HG02763 (cell line): Measurements from ENCODE around the gene PHLPP1.

Experiments
- ATAC-seq: cut with Tn5 transposase; IDR thresholded peaks from one replicate; pipeline ENCODE4 v1.9.1; 2021; ENCODE audit warnings: mild to moderate bottlenecking, moderate library complexity; ENCODE audit not compliant: unreplicated experiment

Gene PHLPP1

DNA sequence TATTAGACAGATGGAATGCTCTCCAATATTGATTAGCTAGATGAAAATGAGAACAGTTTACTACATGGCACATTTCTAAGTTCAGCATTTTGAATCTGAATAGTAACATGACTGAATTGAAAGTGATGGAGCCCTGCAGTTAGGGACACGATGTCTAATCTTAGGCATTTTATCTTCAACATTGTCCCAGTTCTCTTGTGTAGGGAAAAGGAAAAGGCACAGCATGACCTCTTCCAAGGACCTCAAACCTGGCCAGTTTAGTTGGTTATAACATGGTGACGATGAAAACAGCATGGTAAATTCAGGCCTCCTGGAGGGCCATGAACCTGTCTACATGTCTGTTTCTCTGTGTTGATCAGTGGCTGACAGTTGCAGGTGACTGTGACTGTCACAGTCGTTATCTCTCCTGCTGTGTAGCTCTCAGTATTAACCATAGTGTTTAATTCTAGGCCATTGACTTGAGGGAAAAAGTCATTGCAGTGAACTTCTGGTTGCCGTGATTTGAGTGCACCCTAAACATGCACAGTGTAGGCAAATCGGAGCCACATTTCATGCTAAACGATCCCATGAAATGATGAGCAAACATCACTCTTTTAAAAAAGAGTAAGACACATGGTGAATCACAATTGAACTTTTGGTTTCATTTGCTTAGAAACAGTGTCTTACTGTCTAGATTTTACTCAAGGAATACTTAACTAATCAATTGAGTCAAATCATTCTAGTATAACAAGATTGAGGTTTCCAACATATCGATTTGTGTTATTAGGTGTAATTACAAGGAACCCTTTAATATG lies 129.7 kb downstream of the PHLPP1 start:
- peak; percentile 64 for ATAC-seq

DNA sequence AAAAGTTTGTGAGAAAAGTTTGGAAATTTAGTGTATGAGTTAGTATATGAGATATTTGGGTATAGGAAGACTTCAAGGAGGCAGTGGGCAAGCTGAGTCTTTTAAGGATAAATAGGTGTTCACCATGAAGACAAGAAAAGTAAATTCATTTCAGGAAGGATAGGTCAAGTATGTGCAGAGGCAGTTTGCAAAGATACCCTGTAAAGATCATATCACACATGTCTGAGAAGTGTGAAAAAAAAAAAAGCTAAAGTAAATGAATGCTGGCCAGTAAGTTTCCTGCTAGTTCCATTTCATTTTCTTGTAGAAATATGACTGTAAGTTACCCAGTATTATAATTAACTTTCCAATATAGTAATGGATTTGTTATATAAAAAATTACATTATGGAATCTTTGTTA lies 131.0 kb downstream of the PHLPP1 start:
- ATAC-seq, result no peak

DNA sequence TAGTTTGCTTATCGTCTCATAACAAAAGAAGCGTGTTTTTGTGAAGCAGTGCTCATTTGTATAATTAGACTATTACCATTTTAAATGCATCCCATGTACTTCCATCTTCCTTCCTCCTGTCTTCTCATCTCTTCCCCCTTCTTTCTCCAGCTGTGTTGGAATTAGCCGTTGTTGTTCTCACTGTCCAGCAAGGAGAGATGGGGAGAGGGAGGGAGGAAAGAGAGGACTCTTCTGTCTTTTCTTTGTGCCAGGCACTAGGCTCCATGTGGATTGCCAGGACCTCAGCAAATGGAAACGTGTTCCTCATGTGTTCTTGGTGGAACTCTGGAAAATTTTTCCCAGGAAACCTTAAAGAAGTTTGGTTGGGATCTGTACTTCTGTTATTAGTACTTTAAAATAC lies 131.7 kb downstream of the PHLPP1 start:
- ATAC-seq, result no peak

DNA sequence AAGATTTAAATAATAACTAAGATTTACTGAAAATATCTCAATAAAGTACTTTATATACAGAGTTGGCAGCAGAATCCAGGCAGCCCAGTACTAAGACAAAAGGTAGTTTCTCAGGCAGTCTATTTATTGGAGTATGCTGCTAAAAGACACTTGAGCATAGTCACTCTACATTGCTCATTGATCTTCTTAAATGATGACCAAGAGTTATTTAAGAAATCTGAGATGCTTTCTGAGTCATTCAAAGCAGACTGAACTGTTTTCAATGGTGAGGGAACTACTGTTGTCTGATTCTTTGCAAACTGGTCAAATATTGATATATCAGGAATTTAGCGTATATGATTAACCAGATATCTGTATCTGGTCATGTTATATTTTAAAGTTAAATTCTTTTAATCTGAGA lies 133.6 kb downstream of the PHLPP1 start:
- ATAC-seq, result no peak

DNA sequence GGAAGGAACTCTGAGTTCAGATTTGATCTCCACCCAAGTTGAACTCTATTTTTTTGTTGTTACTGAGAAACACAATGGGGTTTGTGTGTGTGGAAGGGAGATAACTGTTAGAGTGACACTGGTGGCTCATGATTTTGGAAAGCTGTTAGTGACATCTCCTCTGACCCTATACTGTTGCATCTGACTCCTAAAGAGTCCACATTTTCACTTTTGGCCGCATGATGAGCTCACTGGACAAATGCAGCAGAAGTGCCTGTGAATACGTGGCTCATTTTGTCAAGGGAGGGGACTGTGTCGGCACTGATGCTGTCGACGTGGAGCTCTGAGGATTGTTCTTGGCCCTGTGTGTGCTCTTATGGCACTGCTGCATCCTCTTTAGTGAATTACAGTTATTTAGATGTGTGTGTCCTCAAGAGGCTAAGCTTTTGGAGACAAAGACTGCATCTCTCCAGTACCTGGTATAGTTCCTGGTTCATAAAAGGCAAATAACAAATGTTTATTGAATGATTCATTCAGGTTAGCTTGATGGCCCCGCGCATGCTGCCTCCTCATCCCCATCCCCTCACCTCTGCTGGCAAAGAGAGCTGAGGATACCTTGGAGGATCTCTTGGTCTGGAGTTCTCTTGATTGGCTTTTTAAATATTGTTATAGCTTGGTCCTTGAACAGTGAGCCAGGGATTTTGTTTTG lies 135.4 kb downstream of the PHLPP1 start:
- ATAC-seq, result no peak

DNA sequence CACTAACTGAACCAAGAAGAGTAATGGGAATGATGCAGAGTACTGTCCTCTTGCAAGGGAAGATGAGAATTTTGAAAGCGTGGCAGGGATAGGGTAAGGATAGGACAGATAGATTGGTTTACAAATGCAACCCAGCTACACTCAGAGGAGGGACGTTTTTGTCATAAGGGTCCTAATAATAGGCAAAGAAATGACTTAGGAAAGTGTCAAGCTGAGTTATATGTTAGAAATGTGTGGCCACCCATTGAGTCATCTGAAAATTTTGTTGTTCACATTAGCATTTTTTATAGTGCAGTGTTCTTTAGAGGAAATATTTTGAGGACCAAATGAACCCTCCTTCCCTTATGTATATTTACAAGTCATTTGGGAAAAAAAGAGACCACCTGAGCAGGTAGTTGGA lies 137.5 kb downstream of the PHLPP1 start:
- ATAC-seq, result no peak

DNA sequence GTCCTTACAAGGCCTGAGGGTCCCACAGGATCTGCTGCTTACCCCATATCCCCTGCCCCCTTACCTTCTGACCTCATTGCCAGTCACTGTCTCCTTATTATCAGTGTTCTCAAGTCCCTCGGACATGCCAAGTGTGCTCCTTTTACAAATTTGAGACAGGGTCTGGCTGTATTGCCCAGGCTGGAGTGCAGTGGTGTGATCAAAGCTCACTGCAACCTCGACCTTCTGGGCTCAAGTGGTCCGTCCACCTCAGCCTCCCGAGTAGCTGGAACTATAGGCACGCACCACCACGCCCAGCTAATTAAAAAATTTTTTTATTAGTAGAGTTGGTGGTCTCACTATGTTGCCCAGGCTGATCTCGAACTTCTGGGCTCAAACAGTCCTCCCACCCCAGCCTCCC lies 141.0 kb downstream of the PHLPP1 start:
- no peak for ATAC-seq

DNA sequence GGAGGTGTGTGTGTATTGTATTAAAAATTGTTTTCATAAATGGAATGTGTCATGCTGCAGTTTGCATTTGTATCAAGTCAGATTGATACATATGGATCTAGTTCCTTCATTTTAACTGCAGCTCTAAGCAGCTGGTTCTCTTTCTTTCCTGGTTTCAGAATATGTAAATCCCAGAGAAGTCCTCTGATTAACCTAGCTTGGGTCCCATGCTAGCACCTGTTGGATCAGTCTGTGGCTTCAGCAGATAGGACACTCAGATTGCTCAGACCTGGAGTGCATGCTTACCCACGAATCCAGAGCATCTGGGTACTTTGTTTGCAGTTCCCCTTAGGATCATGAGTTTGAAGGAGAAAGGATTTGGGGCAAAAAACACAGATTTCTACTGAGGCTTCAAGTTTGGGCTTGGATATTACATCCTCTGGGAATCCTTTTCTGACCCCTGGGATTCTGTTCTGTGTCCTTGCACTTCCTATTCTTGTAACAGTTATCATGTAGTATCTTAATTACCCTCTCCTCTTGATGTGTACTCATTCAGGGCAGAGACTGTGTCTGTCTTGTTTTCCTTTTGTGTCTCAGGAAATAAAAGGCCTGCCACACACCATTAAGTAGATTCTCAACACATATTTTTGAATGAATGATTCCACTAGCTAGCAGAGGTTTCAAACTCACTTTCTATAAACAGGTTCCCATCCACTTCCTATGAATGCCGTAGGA lies 142.1 kb downstream of the PHLPP1 start:
- no peak for ATAC-seq

DNA sequence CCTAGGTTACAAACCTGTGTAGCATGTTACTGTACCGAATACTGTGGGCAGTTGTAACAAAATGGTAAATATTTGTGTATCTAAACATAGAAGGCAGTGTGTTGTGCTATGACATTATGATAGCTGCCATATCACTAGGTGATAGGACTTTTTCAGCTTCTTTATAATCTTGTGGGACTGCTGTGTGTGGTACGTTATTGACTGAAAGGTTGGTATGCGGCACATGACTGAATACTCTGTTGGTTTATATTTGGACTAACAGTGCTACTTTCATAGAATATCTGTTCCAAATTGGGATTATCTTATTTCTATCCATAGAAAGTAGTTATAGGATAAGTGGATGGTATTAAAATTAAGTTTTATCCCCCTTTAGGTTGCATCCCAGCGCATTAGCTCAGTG lies 144.7 kb downstream of the PHLPP1 start:
- no peak for ATAC-seq

DNA sequence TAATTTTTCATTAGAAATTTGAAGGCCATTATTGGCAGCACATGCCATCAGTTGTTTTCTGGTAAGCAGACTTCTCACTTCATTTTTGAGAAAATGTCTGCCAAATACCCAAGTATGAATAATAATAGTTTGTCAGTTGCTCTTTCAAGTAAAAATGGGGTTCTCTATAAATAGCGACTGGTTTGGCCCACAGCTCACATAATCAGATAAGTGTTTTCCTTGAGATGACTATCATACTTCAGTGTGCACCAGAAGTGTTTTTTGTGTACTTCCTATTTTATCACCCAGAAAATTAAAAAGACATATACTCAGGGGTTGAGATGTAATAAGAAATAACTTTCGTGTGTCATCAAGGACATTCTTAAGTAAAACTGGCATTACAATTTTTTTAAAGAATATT lies 147.1 kb downstream of the PHLPP1 start:
- ATAC-seq, result no peak

DNA sequence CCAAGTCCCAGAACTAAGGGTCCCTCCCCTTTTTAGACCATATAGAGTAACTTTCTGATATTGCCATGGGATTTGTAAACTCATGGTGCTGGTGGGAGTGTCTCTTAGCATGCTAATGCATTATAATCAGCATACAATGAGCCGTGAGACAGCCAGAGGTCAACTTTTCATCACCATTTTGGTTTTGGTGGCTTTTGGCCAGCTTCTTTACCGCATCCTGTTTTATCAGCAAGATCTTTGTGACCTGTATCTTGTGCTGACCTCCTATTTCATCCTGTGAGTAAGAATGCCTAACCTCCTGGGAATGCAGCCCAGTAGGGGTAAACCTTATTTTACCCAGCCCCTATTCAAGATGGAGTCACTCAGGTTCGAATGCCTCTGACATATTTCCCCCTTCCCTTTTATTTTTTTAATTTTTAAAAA lies 148.2 kb downstream of the PHLPP1 start:
- no peak for ATAC-seq

DNA sequence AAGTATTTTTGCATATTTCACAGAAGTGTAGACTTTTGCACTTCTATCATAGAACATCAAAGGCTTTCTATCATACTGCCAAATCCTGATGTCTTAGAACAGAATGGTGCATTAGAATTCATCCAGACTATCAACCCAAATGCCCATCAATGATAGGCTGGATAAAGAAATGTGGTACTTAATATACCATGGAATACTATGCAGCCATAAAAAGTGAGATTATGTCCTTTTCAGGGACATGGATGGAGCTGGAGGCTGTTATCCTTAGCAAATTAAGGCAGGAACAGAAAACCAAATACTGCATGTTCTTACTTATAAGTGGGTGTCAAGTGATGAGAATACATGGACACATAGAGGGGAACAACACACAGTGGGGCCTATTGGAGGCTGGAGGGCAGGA lies 150.2 kb downstream of the PHLPP1 start:
- ATAC-seq, result no peak

DNA sequence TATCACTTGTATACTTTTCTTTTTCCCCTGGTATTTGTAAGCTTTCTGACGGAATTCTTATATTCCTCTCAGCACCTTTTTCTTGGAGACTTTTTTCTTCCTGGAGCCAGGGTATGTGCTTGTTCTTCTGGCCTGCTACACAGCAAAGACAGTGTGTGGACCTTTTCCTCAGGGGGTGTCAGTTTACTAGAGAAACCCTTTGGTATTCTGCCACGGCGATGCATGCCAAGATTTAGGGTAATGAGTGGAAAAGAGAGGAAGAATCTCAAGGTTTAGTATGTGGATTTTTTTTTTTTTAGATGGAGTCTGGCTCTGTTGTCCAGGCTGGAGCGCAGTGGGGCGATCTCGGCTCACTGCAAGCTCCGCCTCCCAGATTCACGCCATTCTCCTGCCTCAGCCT lies 152.2 kb downstream of the PHLPP1 start:
- ATAC-seq, result no peak

DNA sequence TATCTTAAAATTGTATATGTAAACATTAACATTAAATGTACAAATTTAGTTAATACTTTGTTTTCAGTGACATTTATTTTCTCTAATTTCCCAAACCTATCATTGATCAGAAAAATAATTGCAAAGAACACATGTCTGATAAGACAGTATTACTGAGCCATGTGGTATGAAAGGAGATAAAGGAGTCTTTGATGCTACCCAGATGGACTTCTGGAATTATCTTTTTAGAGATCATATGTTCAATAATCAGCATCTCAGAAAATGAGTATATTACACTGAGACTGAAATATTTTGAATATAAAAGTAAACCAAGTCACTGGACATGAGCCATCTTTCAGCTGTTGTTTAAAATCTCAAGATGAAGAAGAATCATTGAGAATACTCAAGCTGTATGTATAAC lies 153.3 kb downstream of the PHLPP1 start:
- ATAC-seq, result no peak

DNA sequence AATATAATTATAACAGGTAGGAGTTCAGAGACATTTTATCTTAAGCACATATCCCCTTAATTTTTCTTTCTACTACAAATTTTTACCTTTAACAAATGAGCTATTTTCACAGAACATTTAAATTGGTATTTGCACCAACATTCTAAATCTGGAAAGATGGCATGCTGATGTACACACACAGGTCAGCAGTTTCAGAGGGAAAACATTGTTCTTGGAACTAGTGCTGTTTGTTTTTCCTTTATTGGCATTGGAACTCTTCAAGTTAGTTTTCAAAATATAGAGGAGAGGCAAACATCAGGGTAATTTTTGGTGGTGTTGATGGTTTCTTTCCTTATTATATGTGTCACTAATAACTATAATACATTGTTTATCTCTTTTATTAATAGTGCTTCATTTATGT lies 155.3 kb downstream of the PHLPP1 start:
- ATAC-seq, result no peak

DNA sequence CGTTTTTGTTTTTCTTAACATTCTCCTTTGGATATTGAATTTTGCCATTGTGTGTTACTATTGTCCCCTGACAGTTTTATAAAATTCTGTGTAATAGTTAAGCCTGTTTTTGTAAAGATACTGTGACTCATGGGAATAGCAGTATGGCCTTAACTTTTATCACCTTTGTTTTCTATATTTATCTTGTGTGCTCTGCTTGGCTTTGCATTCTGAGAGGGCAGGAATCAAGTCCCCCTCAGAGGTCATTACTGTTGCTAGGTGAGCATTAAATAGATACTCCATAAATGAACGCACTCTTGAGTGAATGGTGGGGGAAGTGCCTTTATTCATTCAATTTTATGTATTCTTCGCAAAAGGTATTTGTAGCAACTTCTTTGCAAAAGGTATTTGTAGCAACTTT lies 160.0 kb downstream of the PHLPP1 start:
- ATAC-seq, result no peak

DNA sequence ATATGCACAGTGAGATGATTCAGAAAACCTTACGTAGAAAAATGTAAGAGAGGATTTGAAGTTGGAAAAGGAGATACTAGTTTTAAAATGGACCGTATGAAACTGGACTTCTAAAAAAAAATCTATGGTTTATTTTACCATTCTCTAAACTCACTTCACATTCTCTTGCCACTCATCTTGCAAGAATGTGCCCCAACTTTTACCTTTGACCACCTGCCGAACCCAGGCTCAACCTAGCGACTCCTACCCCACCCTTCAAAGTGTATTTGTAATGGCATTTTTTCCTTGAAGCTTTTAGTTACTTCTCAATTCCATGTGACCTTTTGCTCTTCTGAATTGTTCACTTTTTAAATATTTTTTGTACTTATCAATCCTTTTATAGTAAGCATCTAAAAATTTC lies 160.8 kb downstream of the PHLPP1 start:
- no peak for ATAC-seq

DNA sequence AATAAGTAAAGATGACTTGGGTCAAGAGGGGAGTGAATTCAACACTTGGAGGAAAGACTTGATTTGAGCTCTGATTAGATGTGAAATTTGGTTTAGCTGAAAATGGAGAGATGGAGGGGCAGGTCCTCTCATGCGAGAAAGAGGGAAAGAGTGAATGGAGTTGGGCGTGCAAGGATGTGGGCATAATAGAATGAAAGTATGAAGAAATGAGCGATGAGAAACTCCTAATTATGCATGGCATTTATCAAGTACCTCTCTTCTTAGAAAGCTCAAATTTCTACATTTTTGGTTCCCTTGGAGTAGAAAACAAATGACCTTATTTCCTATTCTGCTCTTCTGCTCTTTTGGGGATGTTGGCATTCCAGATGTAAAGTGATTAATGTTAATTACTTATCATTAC lies 161.5 kb downstream of the PHLPP1 start:
- ATAC-seq, result no peak

DNA sequence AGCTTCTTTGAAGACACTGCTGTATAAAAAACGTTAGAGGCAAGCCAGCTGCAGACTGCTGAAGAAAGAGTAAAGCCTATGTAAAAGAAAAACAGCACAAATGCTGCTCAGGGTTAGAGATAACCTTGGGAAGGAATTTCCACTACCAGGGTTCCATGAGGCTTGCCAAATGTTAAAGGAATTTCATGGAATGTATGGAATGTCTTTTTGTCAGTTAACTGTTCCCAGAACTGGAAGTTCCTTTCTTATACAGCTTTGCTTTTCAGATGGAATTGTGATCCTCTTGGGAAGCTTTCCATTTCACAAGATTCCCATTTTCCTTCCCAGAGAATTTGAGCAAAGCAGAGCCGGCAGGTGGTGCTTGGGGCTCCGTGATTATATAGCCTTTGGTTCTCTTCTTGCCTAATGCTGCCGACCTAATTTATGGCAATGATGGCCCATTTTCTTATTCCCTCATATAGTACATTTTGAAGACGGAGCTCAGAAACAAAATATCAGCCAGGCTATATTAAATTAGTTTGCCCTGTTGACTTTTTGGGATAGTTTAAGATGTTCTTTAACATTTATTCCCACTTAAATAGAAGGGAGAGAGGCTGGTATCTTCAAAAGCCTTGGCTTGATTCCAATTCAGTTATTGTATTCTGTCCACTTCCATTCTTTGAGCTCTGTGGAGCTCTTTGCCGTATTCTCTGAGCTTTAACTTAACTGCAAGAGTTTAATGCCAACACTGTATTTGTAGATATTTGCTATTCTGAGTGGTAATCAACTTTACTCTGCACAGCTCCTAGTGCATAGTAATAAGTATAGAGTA lies 162.3 kb downstream of the PHLPP1 start:
- no peak for ATAC-seq

DNA sequence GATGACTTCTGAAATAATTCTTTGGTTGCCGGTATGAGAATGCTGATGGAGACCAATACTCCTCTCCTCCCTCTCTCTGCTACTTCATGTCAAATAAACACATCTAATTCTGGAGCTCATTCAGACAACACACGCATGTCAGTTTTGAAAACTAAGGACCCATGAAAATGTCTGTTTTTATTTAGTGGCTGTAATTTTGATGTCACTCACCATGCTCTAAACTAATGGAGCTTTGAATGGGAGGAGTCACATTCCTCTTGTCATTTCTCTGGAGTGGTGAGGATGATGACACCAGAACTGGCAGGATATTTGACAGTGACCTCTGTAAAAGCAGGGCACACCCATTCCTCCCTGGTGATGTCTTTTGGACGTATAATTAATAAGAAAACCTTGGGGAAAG lies 163.0 kb downstream of the PHLPP1 start:
- no peak for ATAC-seq

DNA sequence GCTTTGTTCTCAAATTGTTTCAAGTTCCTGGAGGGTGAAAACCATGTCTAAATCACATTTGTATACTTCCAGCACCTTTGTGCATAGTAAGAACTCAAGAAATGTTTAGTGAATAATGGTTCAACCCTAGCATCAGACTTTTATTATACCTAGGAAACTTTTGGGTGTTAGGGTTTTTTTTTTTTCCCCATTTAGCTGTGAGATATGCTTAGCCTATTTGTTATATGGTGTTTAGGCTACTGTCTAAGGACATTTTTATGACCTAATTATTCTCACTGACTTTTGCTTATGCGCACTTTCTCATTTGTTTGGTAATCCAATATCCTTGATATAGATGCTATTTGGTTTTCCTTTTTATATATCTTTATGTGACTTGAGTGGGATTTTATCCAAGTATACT lies 164.7 kb downstream of the PHLPP1 start:
- no peak for ATAC-seq
